Endothelial cell of umbilical vein (primary cell): ENCODE results near the gene TP53RK.

Source experiments
- CTCF ChIP-seq, 2 donors: IDR thresholded peaks; 1 replicate in 1 of 2; 2 replicates in 1 of 2; pipeline ENCODE4 v1.5.1; 2011; ENCODE audit warnings: low read length in 2 of 2, mild to moderate bottlenecking in 2 of 2, moderate library complexity in 2 of 2, control low read depth in 1 of 2, inconsistent platforms in 1 of 2, low read depth in 1 of 2; ENCODE audit not compliant: insufficient read depth in 1 of 2; ENCODE audit errors: extremely low read depth in 1 of 2
- FOS ChIP-seq: IDR thresholded peaks from 2 replicates; pipeline ENCODE4 v1.6.1; 2011; ENCODE audit warnings: mild to moderate bottlenecking, low read length, moderate library complexity, borderline replicate concordance; ENCODE audit not compliant: insufficient read depth
- MAX ChIP-seq: IDR thresholded peaks from 2 replicates; pipeline ENCODE4 v1.6.1; 2011; ENCODE audit not compliant: insufficient read depth, insufficient read length
- POLR2A ChIP-seq: IDR thresholded peaks from 2 replicates; pipeline ENCODE4 v1.6.1; 2012; ENCODE audit warnings: low read depth, mild to moderate bottlenecking, control low read depth, low read length

- no peak for TF ChIP-seq CTCF (IDR thresholded peaks at IDR 0.05; ENCODE audit: extremely low read depth in 1 of 2, insufficient read depth in 1 of 2, low read depth in 1 of 2, low read length in 2 of 2)
- TF ChIP-seq FOS = no peak
- no peak for TF ChIP-seq MAX
- no peak for TF ChIP-seq POLR2A
Observed at GRCh38 chr20:46722450-46722849, 33.2 kb upstream of the TP53RK start.
